ENCODE results near the gene GPR45. TPM values are rescaled to one million over a fixed set of nuclear protein-coding genes. Genes with fewer than 3 reads are reported as not detected.
"Not testable (repeated sequence)": the region's sequence is repeated elsewhere in the genome, so short reads cannot be mapped to it uniquely, and the experiment has no call there.

GPR45 gene
- total RNA-seq, 8 experiments from 2014 or later, result 0.29 to 1.8 (median 0.87) TPM; not detected in 1

GRCh38 chr2:105239924-105240323 lies 1.6 kb upstream of the GPR45 start:
- Histone ChIP-seq H3K27ac (no peak overlapping the region), H3K4me3 (no peak overlapping the region), H3K4me1 (replicated peaks in 1 of 2) (peaks cover 6 to 7% of the 10 kb centered on the region in 2 donors)
- 39 to 100% (median 100%) methylated on average over 1 to 2 of the region's 2 CpGs; no CpG with 5 or more reads in 3 of the 10 experiments for WGBS, 10 experiments
- ATAC-seq (replicated peaks in 6 of 8), result peak in 1 of 8 experiments; percentile 40
- in situ Hi-C loops (cut with MboI; ENCODE audit: low pct_unique_long_range_greater_than_20kb in 2 of 9, low sequenced_read_pairs in 9 of 9, unreplicated experiment in 9 of 9), result loop anchor here (5.0 to 25.0 kb wide), 3 partner anchors 125 to 128 kb away; no protein-coding TSS in a partner anchor

GRCh38 chr2:105242286-105242993 lies 897 bp downstream of the GPR45 start:
- Histone ChIP-seq H3K4me3 (no peak overlapping the region), H3K4me1 (replicated peaks in 1 of 2) (no peaks in the 10 kb centered on the region), H3K27ac (no peak overlapping the region)
- no peak for ATAC-seq (replicated peaks in 6 of 8)
- in situ Hi-C loops (cut with MboI; ENCODE audit: low pct_unique_long_range_greater_than_20kb in 2 of 9, low sequenced_read_pairs in 9 of 9, unreplicated experiment in 9 of 9), result loop anchor here in 7 of 9 experiments (5.0 to 25.0 kb wide), 3 partner anchors 128 to 130 kb away; no protein-coding TSS in a partner anchor
- 80 to 100% (median 92%) methylated on average over 2 to 14 of the region's 50 CpGs; no CpG with 5 or more reads in 2 of the 10 experiments for WGBS, 10 experiments

- ATAC-seq (replicated peaks in 6 of 8), result peak in 1 of 8 experiments; percentile 68
- Histone ChIP-seq H3K4me3 (no peak overlapping the region), H3K4me1 (replicated peaks in 1 of 2) (no peaks in the 10 kb centered on the region), H3K27ac (no peak overlapping the region)
- 14 to 90% (median 63%) methylated on average over 1 to 5 of the region's 5 CpGs; no CpG with 5 or more reads in 2 of the 10 experiments for WGBS, 10 experiments
- in situ Hi-C loops (cut with MboI; ENCODE audit: low pct_unique_long_range_greater_than_20kb in 2 of 9, low sequenced_read_pairs in 9 of 9, unreplicated experiment in 9 of 9), result loop anchor here in 7 of 9 experiments (5.0 to 25.0 kb wide), 3 partner anchors 129 to 132 kb away; no protein-coding TSS in a partner anchor
Measured at GRCh38 chr2:105243961-105244360, 2.4 kb downstream of the GPR45 start.

- in situ Hi-C loops (cut with MboI; ENCODE audit: low pct_unique_long_range_greater_than_20kb in 2 of 9, low sequenced_read_pairs in 9 of 9, unreplicated experiment in 9 of 9), result loop anchor here in 7 of 9 experiments (5.0 to 25.0 kb wide), 3 partner anchors 130 to 132 kb away; no protein-coding TSS in a partner anchor
- H3K27ac ChIP-seq, result no peak overlapping the region
- H3K4me1 ChIP-seq (replicated peaks in 1 of 2), result no peaks in the 10 kb centered on the region
- 60 to 90% (median 83%) methylated on average over 1 to 3 of the region's 3 CpGs; no CpG with 5 or more reads in 3 of the 10 experiments for WGBS, 10 experiments
- no peak for ATAC-seq (replicated peaks in 6 of 8)
- no peak overlapping the region for H3K4me3 ChIP-seq
Measured at GRCh38 chr2:105244451-105244850, 2.9 kb downstream of the GPR45 start.

- 7 to 100% (median 80%) methylated on average over 1 to 2 of the region's 4 CpGs; no CpG with 5 or more reads in 5 of the 10 experiments for WGBS, 10 experiments
- in situ Hi-C loops (cut with MboI; ENCODE audit: low pct_unique_long_range_greater_than_20kb in 2 of 9, low sequenced_read_pairs in 9 of 9, unreplicated experiment in 9 of 9), result loop anchor here in 6 of 9 experiments (10.0 to 25.0 kb wide), 2 partner anchors 134 to 136 kb away; no protein-coding TSS in a partner anchor
- peak in 5 of 8 experiments; percentile 30 to 57 (median 39) for ATAC-seq (replicated peaks in 6 of 8)
- no peak overlapping the region for H3K27ac ChIP-seq
- H3K4me1 ChIP-seq (replicated peaks in 1 of 2), result no peaks in the 10 kb centered on the region
- H3K4me3 ChIP-seq, result no peak overlapping the region
Measured at GRCh38 chr2:105248316-105249070, 7.0 kb downstream of the GPR45 start.

- no peak for ATAC-seq (replicated peaks in 6 of 8)
- Histone ChIP-seq H3K4me1 (replicated peaks in 1 of 2) (no peaks in the 10 kb centered on the region), H3K27ac (no peak overlapping the region), H3K4me3 (no peak overlapping the region)
- 50 to 100% (median 67%) methylated on average over 1 to 5 of the region's 5 CpGs for WGBS, 10 experiments
- in situ Hi-C loops (cut with MboI; ENCODE audit: low pct_unique_long_range_greater_than_20kb in 2 of 9, low sequenced_read_pairs in 9 of 9, unreplicated experiment in 9 of 9), result loop anchor here in 6 of 9 experiments (10.0 to 25.0 kb wide), 2 partner anchors 134 to 137 kb away; no protein-coding TSS in a partner anchor
Measured at GRCh38 chr2:105249181-105249580, 7.6 kb downstream of the GPR45 start.

- in situ Hi-C loops (cut with MboI; ENCODE audit: low pct_unique_long_range_greater_than_20kb in 2 of 9, low sequenced_read_pairs in 9 of 9, unreplicated experiment in 9 of 9), result loop anchor here in 6 of 9 experiments (10.0 to 25.0 kb wide), 2 partner anchors 135 to 138 kb away; no protein-coding TSS in a partner anchor
- Histone ChIP-seq H3K4me1 (replicated peaks in 1 of 2) (no peaks in the 10 kb centered on the region), H3K27ac (no peak overlapping the region), H3K4me3 (no peak overlapping the region)
- ATAC-seq (replicated peaks in 6 of 8), result no peak
- WGBS, 10 experiments, result 60 to 100% (median 72%) methylated on average over 1 to 3 of the region's 4 CpGs; no CpG with 5 or more reads in 3 of the 10 experiments
Measured at GRCh38 chr2:105249891-105250290, 8.3 kb downstream of the GPR45 start.

GRCh38 chr2:105251016-105251648 lies 9.6 kb downstream of the GPR45 start:
- H3K27ac ChIP-seq; in situ Hi-C loops (cut with MboI; ENCODE audit: low pct_unique_long_range_greater_than_20kb in 2 of 9, low sequenced_read_pairs in 9 of 9, unreplicated experiment in 9 of 9); H3K4me1 ChIP-seq (replicated peaks in 1 of 2); H3K4me3 ChIP-seq; ATAC-seq (replicated peaks in 6 of 8): not testable (repeated sequence)
- no CpG with 5 or more reads among the region's 43 CpGs for WGBS, 10 experiments

- in situ Hi-C loops (cut with MboI; ENCODE audit: low pct_unique_long_range_greater_than_20kb in 2 of 9, low sequenced_read_pairs in 9 of 9, unreplicated experiment in 9 of 9), result no loop called here
- 80 to 100% (median 100%) methylated on average over 1 to 2 of the region's 2 CpGs; no CpG with 5 or more reads in 4 of the 10 experiments for WGBS, 10 experiments
- no peak for ATAC-seq (replicated peaks in 6 of 8)
- Histone ChIP-seq H3K27ac (no peak overlapping the region), H3K4me1 (replicated peaks in 1 of 2) (no peaks in the 10 kb centered on the region), H3K4me3 (no peak overlapping the region)
Measured at GRCh38 chr2:105252271-105252670, 10.7 kb downstream of the GPR45 start.

GRCh38 chr2:105254531-105255210 lies 13.1 kb downstream of the GPR45 start:
- H3K4me1 ChIP-seq (replicated peaks in 1 of 2), result no peaks in the 10 kb centered on the region
- in situ Hi-C loops (cut with MboI; ENCODE audit: low pct_unique_long_range_greater_than_20kb in 2 of 9, low sequenced_read_pairs in 9 of 9, unreplicated experiment in 9 of 9), result no loop called here

GRCh38 chr2:105255979-105256378 lies 14.4 kb downstream of the GPR45 start:
- ATAC-seq (replicated peaks in 6 of 8), result no peak
- in situ Hi-C loops (cut with MboI; ENCODE audit: low pct_unique_long_range_greater_than_20kb in 2 of 9, low sequenced_read_pairs in 9 of 9, unreplicated experiment in 9 of 9), result no loop called here
- 47 to 100% (median 75%) methylated on average over 1 to 2 of the region's 2 CpGs; no CpG with 5 or more reads in 5 of the 10 experiments for WGBS, 10 experiments

More at GRCh38 chr2:105254531-105255210, 13.1 kb downstream of the GPR45 start:
- no peak for ATAC-seq (replicated peaks in 6 of 8)
- no peak overlapping the region for H3K4me3 ChIP-seq
- 52 to 100% (median 80%) methylated on average over 1 to 5 of the region's 5 CpGs; no CpG with 5 or more reads in 1 of the 10 experiments for WGBS, 10 experiments
- no peak overlapping the region for H3K27ac ChIP-seq

More at GRCh38 chr2:105255979-105256378, 14.4 kb downstream of the GPR45 start:
- H3K4me3 ChIP-seq, result no peak overlapping the region
- H3K27ac ChIP-seq, result no peak overlapping the region
- no peaks in the 10 kb centered on the region for H3K4me1 ChIP-seq (replicated peaks in 1 of 2)
